Neutrophil (primary cell): ENCODE results near the gene THNSL1.
"Not testable (repeated sequence)": the region's sequence is repeated elsewhere in the genome, so short reads cannot be mapped to it uniquely, and the experiment has no call there.

Experiments
- H3K27ac ChIP-seq: fragments of 200-600 bp; sonication (generic); 2 replicates; pipeline ENCODE4 v1.5.1; 2016; ENCODE audit warnings: mild to moderate bottlenecking, moderate library complexity
- H3K27me3 ChIP-seq: fragments of 200-600 bp; sonication (generic); 2 replicates; pipeline ENCODE4 v1.6.0; 2016; ENCODE audit warnings: mild to moderate bottlenecking
- H3K36me3 ChIP-seq: fragments of 200-600 bp; sonication (generic); 2 replicates; pipeline ENCODE4 v1.5.1; 2017
- H3K4me1 ChIP-seq, 2 experiments: fragments of 200-600 bp in 1 of 2; sonication (generic) in 1 of 2; 1 replicate in 1 of 2; 2 replicates in 1 of 2; pipeline versions ENCODE4 v1.5.1 to v1.6.1; 2013 to 2016; ENCODE audit warnings: low read depth in 1 of 2, low read length in 1 of 2, mild to moderate bottlenecking in 1 of 2, moderate library complexity in 1 of 2; ENCODE audit not compliant: control insufficient read depth in 1 of 2, insufficient read depth in 1 of 2
- H3K4me3 ChIP-seq, 2 experiments: fragments of 200-600 bp in 1 of 2; sonication (generic) in 1 of 2; 1 replicate in 1 of 2; 2 replicates in 1 of 2; pipeline ENCODE4 v1.5.1; 2013 to 2016; ENCODE audit warnings: low read depth in 1 of 2, low read length in 1 of 2, mild to moderate bottlenecking in 1 of 2, moderate library complexity in 1 of 2
- H3K9me3 ChIP-seq: fragments of 200-600 bp; sonication (generic); 2 replicates; pipeline ENCODE4 v1.5.1; 2016
- TF ChIP-seq, protein P1 (sequence below): fragments of 200-600 bp; sonication (generic); IDR thresholded peaks from 2 replicates; pipeline ENCODE4 v1.5.1; 2016; ENCODE audit warnings: antibody characterized with exemption

The THNSL1 gene

DNA sequence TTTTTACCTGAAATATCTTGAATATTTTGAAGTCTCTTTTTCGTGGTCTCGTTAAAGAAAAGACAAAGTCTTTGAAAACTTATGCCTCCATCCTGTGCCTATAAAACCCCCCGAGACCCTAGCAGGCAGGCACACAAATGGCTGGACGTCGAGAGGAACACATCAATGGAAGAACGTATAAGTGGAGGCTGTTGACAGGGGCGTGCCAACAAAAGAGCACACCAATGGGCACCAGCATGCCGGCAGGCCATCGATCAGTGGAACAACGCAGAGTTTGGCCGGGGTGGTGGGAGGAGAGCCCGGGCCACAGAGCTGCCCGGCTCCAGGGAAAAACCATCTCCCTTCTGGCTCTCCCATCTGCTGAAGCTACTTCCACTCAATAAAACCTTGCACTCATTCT is 25.1 kb upstream of the THNSL1 start:
- Histone ChIP-seq H3K4me1 (no peaks in the 10 kb centered on the region), H3K27me3 (peaks cover 5% of the 10 kb centered on the region), H3K27ac (no peak overlapping the region), H3K36me3 (no peaks in the 10 kb centered on the region), H3K9me3 (no peaks in the 10 kb centered on the region), H3K4me3 (no peak overlapping the region)
- TF ChIP-seq, protein P1, sequence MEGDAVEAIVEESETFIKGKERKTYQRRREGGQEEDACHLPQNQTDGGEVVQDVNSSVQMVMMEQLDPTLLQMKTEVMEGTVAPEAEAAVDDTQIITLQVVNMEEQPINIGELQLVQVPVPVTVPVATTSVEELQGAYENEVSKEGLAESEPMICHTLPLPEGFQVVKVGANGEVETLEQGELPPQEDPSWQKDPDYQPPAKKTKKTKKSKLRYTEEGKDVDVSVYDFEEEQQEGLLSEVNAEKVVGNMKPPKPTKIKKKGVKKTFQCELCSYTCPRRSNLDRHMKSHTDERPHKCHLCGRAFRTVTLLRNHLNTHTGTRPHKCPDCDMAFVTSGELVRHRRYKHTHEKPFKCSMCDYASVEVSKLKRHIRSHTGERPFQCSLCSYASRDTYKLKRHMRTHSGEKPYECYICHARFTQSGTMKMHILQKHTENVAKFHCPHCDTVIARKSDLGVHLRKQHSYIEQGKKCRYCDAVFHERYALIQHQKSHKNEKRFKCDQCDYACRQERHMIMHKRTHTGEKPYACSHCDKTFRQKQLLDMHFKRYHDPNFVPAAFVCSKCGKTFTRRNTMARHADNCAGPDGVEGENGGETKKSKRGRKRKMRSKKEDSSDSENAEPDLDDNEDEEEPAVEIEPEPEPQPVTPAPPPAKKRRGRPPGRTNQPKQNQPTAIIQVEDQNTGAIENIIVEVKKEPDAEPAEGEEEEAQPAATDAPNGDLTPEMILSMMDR = no peak

DNA sequence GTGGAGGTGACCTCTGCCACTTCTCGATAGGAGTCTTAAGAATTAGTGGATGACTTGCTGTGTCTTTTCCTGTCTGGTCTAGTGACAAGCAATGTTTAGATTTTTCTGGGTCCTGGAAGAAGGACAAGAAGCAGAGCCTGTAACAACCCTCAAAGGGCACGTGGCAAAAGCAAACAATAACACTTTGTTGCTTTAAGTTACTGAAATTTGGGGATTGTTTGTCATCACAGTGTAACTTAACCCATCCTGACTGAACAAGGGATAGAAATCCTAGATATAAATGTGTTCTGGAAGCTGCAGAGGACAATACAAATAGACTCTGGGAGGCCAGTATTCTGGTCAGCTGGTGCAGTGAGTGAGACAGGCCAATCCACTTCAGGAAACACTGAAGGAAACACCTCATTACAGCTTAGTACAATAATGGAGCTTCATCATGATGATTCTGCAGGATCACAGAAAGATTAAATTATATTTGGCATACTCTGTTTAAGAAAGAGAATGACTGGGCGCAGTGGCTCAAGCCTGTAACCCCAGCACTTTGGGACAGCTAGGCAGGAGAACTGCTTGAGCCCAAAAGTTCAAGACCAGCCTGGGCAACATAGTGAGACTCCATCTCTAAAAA is 23.8 kb upstream of the THNSL1 start:
- H3K27me3 ChIP-seq = peaks cover 5% of the 10 kb centered on the region
- no peak overlapping the region for H3K27ac ChIP-seq
- H3K4me3 ChIP-seq = no peak overlapping the region
- no peaks in the 10 kb centered on the region for H3K36me3 ChIP-seq
- no peaks in the 10 kb centered on the region for H3K4me1 ChIP-seq
- TF ChIP-seq, protein P1 = no peak
- H3K9me3 ChIP-seq = no peaks in the 10 kb centered on the region

DNA sequence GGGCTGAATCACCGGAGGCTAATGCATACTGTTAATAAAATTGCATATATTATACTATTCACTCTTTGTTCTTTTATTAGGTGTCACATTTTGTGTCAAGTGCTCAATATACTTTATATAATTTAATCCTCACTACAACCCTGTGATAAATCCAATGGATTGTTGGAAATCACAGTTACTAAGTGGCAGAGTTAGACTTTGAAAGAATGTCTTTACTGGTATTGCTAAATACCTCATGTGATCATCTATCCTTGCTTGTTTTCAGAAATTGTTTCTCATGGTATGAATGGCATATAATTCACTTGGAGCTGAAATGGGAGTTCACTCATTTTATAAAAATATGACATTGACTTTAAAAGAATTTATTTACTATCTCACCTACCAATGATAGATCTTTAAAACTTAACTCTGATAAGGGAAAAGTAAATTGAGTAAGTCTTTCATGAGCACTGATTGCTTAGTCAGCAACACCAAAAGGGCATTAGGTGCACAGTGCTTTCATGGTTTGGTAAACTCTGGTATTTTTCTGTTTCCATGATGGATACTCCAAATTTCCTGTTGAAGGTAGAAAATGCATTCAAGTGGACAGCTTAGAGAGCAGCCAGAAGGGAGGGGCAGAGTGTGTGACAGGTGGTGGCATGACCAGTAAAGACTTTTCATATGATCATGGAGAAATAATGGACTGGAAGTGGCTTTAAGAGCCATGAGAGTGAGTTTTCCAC is 23.0 kb upstream of the THNSL1 start:
- TF ChIP-seq, protein P1 = no peak
- Histone ChIP-seq H3K27me3 (peaks cover 5% of the 10 kb centered on the region), H3K27ac (no peak overlapping the region), H3K9me3 (no peaks in the 10 kb centered on the region), H3K36me3 (no peaks in the 10 kb centered on the region), H3K4me3 (no peak overlapping the region), H3K4me1 (no peaks in the 10 kb centered on the region)

DNA sequence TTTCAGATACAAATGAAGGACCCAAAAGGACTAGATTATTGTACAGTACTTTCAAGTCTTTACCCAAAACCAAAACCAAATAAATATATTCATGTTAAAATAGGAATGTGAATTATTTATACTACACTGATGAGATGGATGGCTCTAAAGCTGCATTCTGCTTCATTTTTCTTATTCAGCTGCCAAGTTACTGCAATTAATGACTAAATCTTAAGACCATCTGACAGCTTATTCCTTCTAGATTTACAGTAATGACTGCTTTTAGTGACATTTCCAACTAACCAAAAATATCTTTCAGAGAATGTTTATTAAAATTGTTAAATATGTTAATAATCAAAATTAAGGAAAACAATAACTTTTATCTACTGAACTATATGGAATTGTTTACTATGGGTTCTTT is 21.3 kb upstream of the THNSL1 start:
- TF ChIP-seq, protein P1 = no peak
- Histone ChIP-seq H3K27me3 (no peaks in the 10 kb centered on the region), H3K4me3 (no peak overlapping the region), H3K27ac (no peak overlapping the region), H3K4me1 (no peaks in the 10 kb centered on the region), H3K36me3 (no peaks in the 10 kb centered on the region), H3K9me3 (no peaks in the 10 kb centered on the region)

DNA sequence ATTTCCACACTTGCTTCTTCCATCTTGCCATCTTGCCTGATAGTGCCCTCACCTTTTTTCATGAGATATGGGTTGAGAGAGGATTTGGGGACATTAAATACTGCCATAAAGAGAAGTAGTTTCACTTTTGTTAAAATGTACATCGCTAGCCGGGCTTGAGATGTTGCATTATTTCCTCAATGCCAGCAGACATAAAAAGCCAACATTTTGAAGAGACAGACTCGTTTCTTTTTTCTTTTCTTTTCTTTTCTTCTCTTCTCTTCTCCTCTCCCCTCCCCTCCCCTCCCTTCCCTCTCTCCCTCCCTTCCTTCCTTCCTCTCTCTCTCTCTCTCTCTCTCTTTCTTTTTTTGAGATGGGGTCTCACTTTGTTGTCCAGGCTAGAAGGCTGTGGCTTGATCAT is 18.4 kb upstream of the THNSL1 start:
- Histone ChIP-seq H3K4me1 (no peaks in the 10 kb centered on the region), H3K27me3 (no peaks in the 10 kb centered on the region), H3K9me3 (no peaks in the 10 kb centered on the region), H3K27ac (no peak overlapping the region), H3K4me3 (no peak overlapping the region), H3K36me3 (no peaks in the 10 kb centered on the region)
- TF ChIP-seq, protein P1 = no peak

DNA sequence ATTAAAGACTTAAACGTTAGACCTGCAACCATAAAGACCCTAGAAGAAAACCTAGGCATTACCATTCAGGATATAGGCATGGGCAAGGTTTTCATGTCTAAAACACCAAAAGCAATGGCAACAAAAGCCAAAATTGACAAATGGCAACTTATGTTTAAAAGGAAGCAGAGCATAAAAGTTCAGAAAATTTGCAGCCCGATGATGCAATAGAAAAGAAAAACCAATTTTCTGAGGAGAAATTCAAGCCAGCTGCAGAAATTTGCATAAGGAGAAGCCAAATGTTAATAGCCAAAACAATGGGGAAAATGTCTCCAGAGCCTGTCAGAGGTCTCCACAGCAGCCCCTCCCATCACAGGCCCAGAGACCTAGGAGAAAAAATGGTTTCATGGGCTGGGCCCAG is 4.8 kb upstream of the THNSL1 start:
- not testable (repeated sequence) for H3K27me3 ChIP-seq, H3K27ac ChIP-seq, H3K9me3 ChIP-seq, H3K4me3 ChIP-seq, H3K36me3 ChIP-seq
- H3K4me1 ChIP-seq = peaks cover 11% of the 10 kb centered on the region in 2 experiments
